Neuron (in vitro differentiated cells): ENCODE results near the gene CTDSP1.

Experiments used
- H2AFZ ChIP-seq: one replicate; pipeline ENCODE4 v1.6.1; 2013; ENCODE audit warnings: low read depth, mild to moderate bottlenecking, inconsistent platforms, low read length, moderate library complexity
- H3K27me3 ChIP-seq: one replicate; pipeline ENCODE4 v1.6.1; 2013; ENCODE audit warnings: low read length; ENCODE audit not compliant: insufficient read depth
- H3K36me3 ChIP-seq: one replicate; pipeline ENCODE4 v1.6.1; 2013; ENCODE audit warnings: low read length; ENCODE audit not compliant: insufficient read depth
- H3K4me1 ChIP-seq: one replicate; pipeline ENCODE4 v1.6.1; 2013; ENCODE audit warnings: low read length; ENCODE audit not compliant: insufficient read depth
- H3K4me3 ChIP-seq: 2 replicates; pipeline ENCODE4 v1.5.1; 2013; ENCODE audit warnings: mild to moderate bottlenecking, low read length, moderate library complexity
- H3K9me3 ChIP-seq: one replicate; pipeline ENCODE4 v1.6.1; 2013; ENCODE audit warnings: low read length

The CTDSP1 gene

DNA sequence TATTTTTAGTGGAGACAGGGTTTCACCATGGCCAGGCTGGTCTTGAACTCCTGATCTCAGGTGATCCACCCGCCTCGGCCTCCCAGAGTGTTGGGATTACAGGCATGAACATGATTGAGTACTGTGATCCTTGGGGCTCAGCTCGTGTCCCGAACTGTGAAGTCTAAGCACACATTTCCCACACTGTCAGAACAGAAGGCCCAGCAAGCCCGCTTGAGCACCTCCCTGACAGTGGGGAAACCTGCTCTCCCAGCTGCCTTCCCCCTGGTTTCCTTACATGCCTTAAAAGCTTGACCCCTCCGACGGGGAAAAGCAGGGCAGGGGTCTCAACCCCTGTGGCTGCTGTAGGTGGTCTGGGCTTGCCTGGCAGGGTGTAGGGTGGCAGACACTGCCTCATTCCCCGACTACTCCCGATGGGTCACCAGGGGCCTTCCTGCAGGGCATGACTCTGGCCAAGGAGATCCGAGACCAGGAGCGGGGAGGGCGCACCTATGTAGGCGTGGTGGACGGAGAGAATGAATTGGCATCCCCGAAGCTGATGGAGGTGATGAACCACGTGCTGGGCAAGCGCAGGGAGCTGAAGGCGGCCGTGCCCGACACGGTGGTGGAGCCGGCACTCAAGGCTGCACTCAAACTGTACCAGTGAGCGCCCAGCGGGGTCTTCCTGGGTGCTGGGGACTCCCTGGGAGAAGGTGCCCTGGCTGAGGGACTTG, 29.3 kb downstream of the CTDSP1 start:
- H3K27me3 ChIP-seq, result no peaks in the 10 kb centered on the region
- no peaks in the 10 kb centered on the region for H3K9me3 ChIP-seq
- no peaks in the 10 kb centered on the region for H3K36me3 ChIP-seq
- no peak overlapping the region for H3K4me3 ChIP-seq
- H2AFZ ChIP-seq, result no peak overlapping the region
- no peaks in the 10 kb centered on the region for H3K4me1 ChIP-seq

DNA sequence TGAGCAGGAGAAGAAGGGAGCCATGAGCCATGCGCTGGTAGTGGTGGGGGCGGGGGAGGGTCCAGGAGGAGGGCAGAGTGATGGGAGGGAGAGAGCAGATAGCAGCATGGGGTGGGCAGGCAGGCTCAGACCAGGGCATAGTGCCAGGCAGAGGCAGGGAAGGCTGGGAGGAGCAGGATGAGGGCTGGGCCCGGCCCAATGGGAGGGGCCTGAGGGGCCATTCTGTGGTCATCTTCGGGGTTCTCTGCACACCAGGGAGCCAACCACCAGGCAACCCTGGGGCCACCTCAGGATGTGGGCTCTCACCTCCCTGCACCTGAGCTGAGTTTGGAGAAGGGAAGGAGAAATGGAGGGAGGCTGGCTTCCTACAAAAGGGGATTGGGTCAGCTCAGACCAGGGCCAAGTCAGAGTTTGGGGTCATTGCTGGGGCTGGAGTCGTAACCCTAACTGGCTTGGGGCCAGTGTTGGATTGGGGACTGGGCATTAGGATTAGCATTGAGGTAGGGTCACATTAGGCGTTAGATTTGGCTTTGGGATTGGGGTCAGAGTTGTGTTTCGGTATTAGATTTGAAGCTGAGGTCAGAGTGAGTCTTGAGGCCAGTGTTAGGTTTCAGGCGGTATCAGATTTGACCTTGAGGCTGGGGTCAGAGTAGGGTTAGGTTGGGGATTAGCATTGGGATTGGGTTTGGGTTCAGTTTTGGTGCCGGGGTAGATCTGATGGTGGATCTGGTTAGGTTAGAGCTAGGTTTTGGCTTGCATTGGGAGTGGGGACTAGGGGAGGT, 30.4 kb downstream of the CTDSP1 start:
- Histone ChIP-seq H3K27me3 (no peaks in the 10 kb centered on the region), H2AFZ (no peak overlapping the region), H3K36me3 (no peaks in the 10 kb centered on the region), H3K9me3 (no peaks in the 10 kb centered on the region), H3K4me3 (no peak overlapping the region), H3K4me1 (peaks cover 5% of the 10 kb centered on the region)

DNA sequence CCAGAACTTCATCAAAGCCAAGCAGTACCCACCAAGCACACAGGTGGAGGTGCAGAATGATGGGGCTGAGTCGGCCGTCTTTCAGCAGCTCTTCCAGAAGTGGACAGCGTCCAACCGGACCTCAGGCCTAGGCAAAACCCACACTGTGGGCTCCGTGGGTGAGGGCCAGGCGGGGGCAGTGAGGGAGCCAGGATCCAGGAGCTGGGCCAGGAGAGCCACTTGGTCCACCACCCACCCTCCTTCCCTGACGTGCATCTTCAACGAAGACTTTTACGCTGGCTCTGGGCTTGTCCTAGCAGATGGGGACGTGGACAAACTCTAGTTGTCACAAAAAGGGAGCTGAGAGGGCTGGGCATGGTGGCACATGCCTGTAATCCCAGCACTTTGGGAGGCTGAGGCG, 31.1 kb downstream of the CTDSP1 start:
- Histone ChIP-seq H3K9me3 (no peaks in the 10 kb centered on the region), H3K27me3 (no peaks in the 10 kb centered on the region), H2AFZ (no peak overlapping the region), H3K36me3 (no peaks in the 10 kb centered on the region), H3K4me1 (peaks cover 5% of the 10 kb centered on the region), H3K4me3 (no peak overlapping the region)

DNA sequence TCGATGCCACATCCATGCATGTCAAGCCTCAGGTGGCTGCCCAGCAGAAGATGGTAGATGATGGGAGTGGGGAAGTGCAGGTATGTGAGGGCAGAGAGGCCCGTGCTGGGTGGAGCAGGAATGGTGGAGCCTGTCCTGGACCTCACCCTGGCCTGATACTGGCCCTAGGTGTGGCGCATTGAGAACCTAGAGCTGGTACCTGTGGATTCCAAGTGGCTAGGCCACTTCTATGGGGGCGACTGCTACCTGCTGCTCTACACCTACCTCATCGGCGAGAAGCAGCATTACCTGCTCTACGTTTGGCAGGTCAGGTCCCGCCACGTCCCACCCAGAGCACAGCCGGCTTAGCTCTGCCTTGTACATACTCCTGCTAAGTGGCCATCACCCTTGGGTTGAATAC, 32.2 kb downstream of the CTDSP1 start:
- no peaks in the 10 kb centered on the region for H3K27me3 ChIP-seq
- H2AFZ ChIP-seq, result no peak overlapping the region
- peaks cover 5% of the 10 kb centered on the region for H3K4me1 ChIP-seq
- no peak overlapping the region for H3K4me3 ChIP-seq
- no peaks in the 10 kb centered on the region for H3K36me3 ChIP-seq
- H3K9me3 ChIP-seq, result no peaks in the 10 kb centered on the region

DNA sequence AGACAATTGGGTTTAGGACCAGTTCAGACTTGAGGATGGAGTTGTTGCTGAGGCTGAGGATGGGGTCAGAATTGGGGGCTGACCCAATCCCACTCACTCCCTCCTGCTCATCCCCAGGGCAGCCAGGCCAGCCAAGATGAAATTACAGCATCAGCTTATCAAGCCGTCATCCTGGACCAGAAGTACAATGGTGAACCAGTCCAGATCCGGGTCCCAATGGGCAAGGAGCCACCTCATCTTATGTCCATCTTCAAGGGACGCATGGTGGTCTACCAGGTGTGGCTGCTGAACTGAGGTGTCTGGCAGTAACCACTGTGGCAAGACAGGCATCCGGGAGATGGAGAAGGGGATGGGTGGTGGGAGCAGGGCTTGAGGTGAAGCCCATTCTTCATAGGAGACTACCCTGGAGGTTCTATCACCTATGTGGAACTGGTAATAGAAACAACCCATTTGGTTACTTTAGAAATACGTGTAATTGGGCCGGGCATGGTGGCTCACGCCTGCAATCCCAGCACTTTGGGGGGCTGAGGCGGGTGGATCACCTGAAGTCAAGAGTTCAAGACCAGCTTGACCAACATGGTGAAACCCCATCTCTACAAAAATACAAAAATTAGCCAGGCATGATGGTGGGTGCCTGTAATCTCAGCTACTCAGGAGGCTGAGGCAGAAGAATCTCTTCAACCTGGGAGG, 33.2 kb downstream of the CTDSP1 start:
- Histone ChIP-seq H3K27me3 (no peaks in the 10 kb centered on the region), H3K9me3 (no peaks in the 10 kb centered on the region), H2AFZ (no peak overlapping the region), H3K4me1 (peaks cover 5% of the 10 kb centered on the region), H3K36me3 (no peaks in the 10 kb centered on the region), H3K4me3 (no peak overlapping the region)

DNA sequence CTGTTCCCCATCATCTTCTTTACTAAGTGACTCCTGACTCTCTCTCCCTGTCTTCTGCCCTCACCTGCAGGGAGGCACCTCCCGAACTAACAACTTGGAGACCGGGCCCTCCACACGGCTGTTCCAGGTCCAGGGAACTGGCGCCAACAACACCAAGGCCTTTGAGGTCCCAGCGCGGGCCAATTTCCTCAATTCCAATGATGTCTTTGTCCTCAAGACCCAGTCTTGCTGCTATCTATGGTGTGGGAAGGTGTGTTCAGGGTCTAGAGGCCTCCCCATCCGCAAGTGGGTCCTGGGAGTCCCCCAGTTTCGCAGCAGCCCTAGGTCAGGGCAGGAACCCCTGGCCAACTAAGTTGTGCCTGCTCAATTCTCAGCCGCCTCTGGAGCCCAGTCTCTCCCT, 34.8 kb downstream of the CTDSP1 start:
- Histone ChIP-seq H3K36me3 (no peaks in the 10 kb centered on the region), H3K27me3 (no peaks in the 10 kb centered on the region), H3K9me3 (no peaks in the 10 kb centered on the region), H3K4me1 (peaks cover 5% of the 10 kb centered on the region), H2AFZ (no peak overlapping the region), H3K4me3 (no peak overlapping the region)

DNA sequence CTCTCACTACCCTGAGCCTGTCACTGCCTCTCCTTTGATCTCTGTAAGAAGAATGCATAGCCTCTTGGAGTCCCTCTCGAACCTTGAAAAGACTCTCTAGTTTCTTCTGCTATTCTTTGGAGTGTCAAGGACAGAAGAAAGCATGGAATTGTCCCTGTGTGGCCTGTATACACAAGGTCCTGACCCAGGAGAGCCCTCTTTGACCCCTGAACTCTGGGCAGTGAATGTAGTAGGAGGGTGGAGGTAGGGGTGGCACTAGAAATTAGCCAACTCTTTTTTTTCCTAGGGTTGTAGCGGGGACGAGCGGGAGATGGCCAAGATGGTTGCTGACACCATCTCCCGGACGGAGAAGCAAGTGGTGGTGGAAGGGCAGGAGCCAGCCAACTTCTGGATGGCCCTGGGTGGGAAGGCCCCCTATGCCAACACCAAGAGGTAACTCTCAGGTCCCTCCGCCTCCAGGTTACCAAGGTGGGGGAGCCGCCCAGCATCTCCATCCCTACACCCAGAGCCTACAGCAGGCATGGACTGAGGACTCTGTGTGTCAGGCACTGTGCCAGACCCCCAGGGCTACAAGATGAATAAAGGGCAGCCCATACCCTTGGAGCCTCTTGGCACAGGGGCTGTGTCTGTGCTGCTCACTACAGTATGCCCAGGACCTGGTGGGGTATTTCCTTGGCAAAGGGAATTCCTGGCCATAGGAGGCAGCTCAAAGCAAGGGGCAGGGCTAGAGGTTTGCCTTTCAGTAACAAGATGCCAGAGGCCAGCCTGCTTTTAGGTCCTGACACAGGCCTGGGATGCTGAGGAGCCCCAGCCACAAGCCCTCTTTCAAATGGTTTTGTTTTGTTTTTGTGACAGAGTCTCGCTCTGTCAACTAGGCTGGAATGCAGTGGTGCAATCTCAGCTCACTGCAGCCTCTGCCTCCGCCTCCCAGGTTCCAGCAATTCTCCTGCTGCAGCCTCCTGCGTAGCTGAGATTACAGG, 35.6 kb downstream of the CTDSP1 start:
- no peaks in the 10 kb centered on the region for H3K9me3 ChIP-seq
- no peak overlapping the region for H2AFZ ChIP-seq
- no peaks in the 10 kb centered on the region for H3K27me3 ChIP-seq
- no peaks in the 10 kb centered on the region for H3K36me3 ChIP-seq
- H3K4me1 ChIP-seq, result peaks cover 5% of the 10 kb centered on the region
- no peak overlapping the region for H3K4me3 ChIP-seq

DNA sequence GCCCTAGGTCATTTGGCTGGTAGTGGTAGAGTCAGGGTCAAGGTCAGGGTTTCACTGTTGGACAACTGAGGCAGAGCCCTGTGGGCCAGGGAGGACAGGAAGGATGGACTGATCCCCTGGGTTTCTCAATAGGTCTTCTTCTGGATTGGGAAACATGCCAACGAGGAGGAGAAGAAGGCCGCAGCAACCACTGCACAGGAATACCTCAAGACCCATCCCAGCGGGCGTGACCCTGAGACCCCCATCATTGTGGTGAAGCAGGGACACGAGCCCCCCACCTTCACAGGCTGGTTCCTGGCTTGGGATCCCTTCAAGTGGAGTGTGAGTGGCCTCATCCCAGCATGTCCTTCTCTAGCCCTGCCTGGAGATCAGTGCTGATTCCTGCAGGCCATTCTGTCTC, 37.3 kb downstream of the CTDSP1 start:
- H3K4me3 ChIP-seq, result no peak overlapping the region
- no peaks in the 10 kb centered on the region for H3K27me3 ChIP-seq

DNA sequence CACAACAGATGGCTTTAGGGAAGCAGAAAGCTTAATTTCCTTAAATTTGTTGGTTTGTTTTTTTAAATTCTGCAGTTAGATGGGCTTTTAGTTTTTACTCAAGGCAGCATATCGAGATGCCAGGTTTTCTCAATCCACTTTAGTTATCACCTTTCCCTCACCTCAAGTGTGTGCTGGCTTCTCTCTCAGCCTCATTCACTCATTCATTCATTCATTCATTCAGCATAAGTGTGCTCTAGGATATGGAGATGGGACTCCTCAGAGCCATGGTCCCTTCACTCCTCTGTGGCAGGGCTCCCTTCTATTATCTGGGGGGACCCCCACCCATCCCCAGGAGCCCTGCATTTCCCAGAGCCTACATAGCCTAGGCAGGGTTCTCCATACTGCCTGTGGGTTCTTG, 38.3 kb downstream of the CTDSP1 start:
- no peak overlapping the region for H3K4me3 ChIP-seq

More for the DNA sequence above, 37.3 kb downstream of the CTDSP1 start:
- H2AFZ ChIP-seq, result no peak overlapping the region
- no peaks in the 10 kb centered on the region for H3K36me3 ChIP-seq
- H3K9me3 ChIP-seq, result no peaks in the 10 kb centered on the region
- peaks cover 5% of the 10 kb centered on the region for H3K4me1 ChIP-seq

DNA sequence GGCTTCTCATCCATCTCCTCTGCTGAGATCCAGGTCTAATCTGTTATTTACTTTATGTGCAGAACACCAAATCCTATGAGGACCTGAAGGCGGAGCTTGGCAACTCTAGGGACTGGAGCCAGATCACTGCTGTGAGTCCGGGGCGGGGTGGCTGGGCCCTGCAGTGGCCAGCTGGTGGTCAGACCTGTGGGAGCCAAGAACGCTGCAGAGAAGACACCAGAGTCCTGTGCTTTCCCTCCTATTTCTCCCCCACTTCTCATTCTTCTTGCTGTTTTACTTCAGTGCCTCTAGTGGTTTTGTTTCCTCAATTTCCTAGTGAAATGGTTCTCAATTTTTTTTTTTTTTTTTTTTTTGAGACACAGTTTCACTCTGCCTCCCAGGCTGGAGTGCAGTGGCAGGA, 38.9 kb downstream of the CTDSP1 start:
- no peak overlapping the region for H2AFZ ChIP-seq

More for the DNA sequence above, 38.3 kb downstream of the CTDSP1 start:
- Histone ChIP-seq H3K4me1 (peaks cover 5% of the 10 kb centered on the region), H3K27me3 (no peaks in the 10 kb centered on the region), H2AFZ (no peak overlapping the region), H3K36me3 (no peaks in the 10 kb centered on the region), H3K9me3 (no peaks in the 10 kb centered on the region)

DNA sequence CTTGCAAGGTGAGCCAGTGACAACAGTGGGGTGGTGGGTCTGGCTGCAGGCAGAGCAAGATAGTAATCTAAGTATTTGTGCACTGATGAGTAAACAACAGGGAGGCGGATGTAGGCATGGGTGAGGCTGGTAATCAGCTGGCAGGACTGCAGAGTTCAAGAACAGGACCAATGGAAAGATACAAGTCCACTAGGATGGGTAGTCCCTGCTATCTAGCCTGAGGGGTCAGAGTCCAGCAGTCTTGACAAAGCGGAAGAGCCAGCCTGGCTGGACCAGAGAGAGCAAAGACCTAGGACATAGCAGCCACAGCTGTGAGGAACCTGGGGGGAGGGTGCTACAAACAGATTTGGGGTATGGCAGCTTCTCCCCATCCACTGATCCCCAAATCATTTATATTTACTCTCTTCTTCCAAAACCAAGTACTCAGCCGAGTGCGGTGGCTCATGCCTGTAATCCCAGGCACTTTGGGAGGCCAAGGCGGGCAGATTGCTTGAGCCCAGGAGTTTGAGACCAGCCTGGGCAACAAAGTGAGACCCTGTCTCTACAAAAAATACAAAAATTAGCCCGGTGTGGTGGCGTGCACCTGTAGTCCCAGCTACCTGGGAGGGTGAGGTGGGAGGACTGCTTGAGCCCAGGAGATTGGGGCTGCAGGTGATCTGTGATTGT, 45.2 kb downstream of the CTDSP1 start:
- Histone ChIP-seq H2AFZ (no peak overlapping the region), H3K4me3 (no peak overlapping the region), H3K9me3 (no peaks in the 10 kb centered on the region), H3K36me3 (peaks cover 22% of the 10 kb centered on the region), H3K4me1 (no peaks in the 10 kb centered on the region), H3K27me3 (no peaks in the 10 kb centered on the region)

More for the DNA sequence above, 38.9 kb downstream of the CTDSP1 start:
- Histone ChIP-seq H3K9me3 (no peaks in the 10 kb centered on the region), H3K36me3 (no peaks in the 10 kb centered on the region), H3K4me1 (peaks cover 5% of the 10 kb centered on the region), H3K27me3 (no peaks in the 10 kb centered on the region), H3K4me3 (no peak overlapping the region)

DNA sequence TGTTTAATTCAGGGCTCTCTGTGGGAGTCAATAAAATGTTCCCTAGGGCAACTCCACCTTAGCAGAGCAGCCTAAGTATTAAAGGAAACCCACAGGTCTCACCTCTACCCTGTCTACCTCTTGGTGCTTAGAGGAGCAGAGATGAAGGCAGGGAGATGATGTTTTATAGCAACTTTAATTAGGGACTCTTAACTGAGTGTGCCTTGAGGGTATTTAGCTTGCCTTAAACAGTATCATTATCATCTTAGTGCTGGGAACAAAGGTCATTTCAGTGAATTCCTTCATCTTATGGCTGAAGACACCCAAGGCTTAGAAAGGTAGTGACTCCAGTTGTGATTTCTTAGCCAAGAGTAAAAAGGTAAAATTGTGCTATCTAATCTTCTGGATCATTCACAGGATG, 45.9 kb downstream of the CTDSP1 start:
- H3K9me3 ChIP-seq, result no peaks in the 10 kb centered on the region
- H3K4me1 ChIP-seq, result no peaks in the 10 kb centered on the region
- H2AFZ ChIP-seq, result no peak overlapping the region
- H3K4me3 ChIP-seq, result no peak overlapping the region
- peaks cover 29% of the 10 kb centered on the region for H3K36me3 ChIP-seq
- no peaks in the 10 kb centered on the region for H3K27me3 ChIP-seq
